ENCODE data around the gene DAPK1. TPM values are rescaled to one million over a fixed set of nuclear protein-coding genes. Genes with fewer than 3 reads are reported as not detected.
"Not testable (repeated sequence)": the region's sequence is repeated elsewhere in the genome, so short reads cannot be mapped to it uniquely, and the experiment has no call there.

Gene DAPK1
- polyA plus RNA-seq, 12 donors: 16.4 to 38.0 (median 20.0) TPM; not detected in 1

GRCh38 chr9:87497080-87497603 is 525 bp upstream of the DAPK1 start:
- no peak for DNase-seq

DNA sequence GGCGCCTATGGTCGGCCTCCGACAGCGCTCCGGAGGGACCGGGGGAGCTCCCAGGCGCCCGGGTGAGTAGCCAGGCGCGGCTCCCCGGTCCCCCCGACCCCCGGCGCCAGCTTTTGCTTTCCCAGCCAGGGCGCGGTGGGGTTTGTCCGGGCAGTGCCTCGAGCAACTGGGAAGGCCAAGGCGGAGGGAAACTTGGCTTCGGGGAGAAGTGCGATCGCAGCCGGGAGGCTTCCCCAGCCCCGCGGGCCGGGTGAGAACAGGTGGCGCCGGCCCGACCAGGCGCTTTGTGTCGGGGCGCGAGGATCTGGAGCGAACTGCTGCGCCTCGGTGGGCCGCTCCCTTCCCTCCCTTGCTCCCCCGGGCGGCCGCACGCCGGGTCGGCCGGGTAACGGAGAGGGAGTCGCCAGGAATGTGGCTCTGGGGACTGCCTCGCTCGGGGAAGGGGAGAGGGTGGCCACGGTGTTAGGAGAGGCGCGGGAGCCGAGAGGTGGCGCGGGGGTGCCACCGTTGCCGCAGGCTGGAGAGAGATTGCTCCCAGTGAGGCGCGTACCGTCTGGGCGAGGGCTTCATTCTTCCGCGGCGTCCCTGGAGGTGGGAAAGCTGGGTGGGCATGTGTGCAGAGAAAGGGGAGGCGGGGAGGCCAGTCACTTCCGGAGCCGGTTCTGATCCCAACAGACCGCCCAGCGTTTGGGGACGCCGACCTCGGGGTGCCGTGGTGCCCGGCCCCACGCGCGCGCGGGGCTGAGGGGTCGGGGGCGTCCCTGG is 561 bp downstream of the DAPK1 start:
- DNase-seq: peak; percentile 57

DNA sequence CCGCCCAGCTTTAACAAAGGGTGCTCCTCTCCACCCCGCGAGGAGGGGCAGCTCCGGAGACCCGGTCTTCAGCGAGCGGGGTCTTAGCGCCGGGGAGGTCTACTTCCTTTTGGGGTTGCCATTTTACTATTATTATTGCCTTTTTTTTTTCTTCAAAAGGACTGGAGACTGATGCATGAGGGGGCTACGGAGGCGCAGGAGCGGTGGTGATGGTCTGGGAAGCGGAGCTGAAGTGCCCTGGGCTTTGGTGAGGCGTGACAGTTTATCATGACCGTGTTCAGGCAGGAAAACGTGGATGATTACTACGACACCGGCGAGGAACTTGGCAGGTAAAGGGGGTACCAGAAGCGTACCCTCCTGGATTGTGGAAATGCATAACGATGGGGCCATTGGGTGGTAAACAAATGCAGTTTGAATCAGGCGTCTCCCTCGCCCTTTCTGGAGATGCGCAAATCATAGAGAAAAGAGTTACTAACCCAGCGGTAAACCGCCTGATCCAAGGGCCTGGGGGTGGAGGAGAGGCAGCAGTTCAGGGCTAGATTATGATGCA is 1.2 kb downstream of the DAPK1 start:
- no peak for DNase-seq

GRCh38 chr9:87499424-87500017 is 1.9 kb downstream of the DAPK1 start:
- no peak for DNase-seq

DNA sequence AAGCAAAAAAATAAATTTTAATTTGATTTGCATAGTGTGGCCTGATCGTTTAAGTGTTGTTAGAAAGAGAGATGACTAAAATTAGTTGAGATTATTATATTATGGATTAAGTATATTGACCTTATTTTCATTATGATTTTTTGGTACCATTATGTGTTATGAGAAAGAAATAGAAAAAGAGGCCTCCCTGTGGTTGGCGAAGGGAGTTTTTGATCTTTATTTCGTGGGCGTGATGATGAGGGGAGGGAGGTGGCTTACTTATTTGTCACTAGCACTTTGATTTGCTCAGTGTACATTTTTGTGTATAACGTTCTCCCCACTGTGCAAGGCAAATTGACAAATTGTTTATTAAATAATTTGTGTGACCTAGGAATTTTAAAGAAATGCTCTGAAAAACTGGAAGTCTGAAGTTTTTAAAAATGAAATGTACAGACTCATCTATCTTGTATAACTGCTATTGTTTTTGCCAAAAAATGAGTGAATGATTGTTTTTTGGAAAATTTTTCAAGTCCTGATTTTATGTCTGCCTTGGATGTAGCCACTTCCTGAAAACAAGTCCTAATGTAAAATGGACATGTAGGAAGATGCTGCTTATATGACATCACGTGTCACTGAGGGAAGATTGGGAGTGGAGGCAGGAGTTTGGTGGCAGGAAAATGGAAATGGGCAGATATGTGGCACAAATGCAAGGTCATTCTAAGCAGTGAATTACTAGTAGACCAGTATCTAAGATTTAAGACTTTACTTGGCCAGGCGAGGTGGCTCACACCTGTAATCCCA is 3.0 kb downstream of the DAPK1 start:
- DNase-seq: no peak

DNA sequence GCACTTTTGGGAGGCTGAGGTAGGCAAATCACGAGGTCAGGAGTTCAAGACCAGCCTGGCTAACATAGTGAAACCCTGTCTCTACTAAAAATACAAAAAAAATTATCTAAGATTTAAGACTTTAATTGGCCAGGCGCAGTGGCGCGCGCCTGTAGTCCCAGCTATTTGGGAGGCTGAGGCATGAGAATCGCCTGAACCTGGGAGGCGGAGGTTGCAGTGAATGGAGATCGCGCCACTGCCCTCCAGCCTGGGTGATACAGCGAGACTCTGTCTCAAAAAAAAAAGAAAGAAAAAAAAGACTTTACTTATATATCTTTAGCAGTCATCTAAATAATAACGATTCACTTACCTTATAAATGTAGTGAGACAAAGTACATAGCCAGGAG is 3.6 kb downstream of the DAPK1 start:
- not testable (repeated sequence) for DNase-seq

GRCh38 chr9:87501806-87502205 is 4.1 kb downstream of the DAPK1 start:
- no peak for DNase-seq

DNA sequence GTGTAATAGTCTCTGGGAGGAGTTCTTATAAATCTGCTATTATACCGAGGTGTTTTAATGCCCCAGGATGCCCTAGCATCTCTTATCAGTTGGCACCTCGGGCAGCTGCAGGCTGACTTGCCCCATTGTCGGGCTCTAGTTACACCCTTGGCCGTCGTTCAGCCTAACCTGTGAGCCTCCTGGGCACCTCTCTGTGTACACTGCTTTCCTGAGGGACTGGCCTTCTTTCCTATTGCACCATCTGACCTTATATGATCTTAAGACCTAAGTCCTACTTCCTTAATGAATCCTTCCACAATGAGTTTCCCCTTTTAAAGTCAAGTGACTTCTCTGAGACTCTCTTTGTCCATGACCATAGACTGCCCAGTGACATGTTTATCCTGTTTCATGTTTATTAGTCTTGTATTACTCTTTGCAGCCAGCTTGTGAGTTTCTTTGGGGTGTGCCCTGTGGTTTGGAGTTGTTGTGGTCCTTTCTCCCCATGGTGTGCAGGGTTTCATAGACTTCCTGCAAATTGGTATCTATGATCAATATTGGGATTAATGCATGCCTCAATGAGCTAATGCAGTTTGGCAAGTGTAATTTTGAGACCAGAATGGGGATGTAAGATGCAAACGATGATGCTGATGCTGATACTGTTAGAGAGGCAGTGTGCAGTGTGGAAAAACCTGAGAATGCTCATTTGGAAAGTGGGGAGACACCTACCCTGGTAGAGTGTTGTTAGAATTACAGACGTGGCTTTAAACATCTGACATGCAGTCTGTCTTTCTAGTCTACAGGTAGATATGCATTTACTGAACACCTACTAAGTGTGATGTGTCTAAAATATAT is 4.9 kb downstream of the DAPK1 start:
- DNase-seq: no peak

DNA sequence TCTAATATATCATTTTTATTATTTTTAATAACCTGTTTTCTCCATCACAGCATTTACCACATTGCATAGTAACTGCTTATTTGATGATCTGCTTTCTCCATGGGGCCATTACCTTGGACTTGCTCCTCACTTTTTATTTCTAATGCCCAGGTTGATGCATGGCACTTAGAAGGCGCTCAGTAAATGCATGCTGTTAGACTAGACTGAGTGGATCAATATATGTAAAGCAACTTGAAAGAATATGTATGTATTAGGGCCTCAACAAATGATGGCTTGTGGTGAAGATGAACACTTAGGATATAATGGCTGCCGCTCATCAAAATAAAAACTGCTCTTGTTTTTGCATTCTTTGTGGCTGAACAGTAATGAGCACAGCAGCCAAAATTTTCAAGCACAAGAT is 5.8 kb downstream of the DAPK1 start:
- no peak for DNase-seq

DNA sequence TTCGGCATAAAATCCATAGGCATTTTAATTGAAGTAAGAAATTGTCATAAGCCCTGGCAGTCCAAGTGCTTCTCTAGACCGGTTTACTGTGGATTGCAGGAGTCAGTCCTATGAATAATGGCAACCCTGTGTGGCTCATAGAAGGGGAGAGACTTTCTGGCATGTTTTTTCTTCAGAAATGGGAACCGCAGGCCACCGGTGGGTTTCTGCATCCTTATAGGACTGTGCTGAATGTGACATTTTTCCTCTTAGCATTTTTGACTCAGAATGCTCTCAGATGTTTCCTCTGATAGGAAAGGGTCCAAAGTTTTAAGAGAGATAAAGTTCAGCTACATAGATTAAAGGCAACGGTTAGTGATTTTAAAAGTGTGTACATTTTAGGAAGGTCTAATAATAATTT is 6.3 kb downstream of the DAPK1 start:
- DNase-seq: no peak

GRCh38 chr9:87504938-87505337 is 7.3 kb downstream of the DAPK1 start:
- no peak for DNase-seq

DNA sequence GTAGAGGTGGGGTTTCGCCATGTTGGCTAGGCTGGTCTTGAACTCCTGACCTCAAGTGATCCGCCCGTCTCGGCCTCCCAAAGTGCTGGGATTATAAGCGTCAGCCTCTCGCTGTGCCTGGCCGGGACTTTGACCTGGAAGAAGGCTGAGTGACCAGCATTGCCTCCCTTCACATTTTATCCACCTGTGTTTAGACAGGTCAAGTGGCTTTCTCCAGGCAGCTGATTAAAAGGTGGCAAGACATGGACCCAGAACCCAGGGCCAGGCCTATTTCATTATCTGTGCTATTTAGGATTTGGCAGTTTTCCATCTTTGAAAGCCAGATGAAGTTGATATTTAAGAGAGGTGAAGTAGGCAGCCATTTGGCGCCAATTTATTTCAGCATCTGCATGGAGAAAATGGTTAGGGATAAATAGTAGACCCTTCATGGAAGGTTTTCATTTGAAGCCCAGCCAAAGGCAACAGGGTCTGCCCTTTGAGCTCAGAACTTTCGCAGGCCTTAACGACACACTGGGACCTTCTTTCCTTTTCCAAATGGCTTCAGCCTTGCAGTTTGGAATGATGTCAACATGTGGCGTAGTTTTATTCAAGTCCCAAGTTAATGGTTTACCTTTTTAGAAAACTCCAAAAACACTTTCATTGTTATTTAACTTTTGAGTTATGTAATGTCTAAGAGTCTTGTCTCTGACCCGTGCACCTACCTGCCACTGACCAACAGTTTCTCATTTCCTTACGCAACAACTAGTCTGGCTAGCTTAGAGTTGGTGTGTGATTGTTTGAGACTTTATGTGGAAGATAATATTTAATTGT is 8.4 kb downstream of the DAPK1 start:
- DNase-seq: no peak

- no peak for DNase-seq
Observed at GRCh38 chr9:87507576-87507975, 9.9 kb downstream of the DAPK1 start.

- no peak for DNase-seq
Observed at GRCh38 chr9:87510252-87510683, 12.6 kb downstream of the DAPK1 start.

- no peak for DNase-seq
Observed at GRCh38 chr9:87512311-87512710, 14.6 kb downstream of the DAPK1 start.

DNA sequence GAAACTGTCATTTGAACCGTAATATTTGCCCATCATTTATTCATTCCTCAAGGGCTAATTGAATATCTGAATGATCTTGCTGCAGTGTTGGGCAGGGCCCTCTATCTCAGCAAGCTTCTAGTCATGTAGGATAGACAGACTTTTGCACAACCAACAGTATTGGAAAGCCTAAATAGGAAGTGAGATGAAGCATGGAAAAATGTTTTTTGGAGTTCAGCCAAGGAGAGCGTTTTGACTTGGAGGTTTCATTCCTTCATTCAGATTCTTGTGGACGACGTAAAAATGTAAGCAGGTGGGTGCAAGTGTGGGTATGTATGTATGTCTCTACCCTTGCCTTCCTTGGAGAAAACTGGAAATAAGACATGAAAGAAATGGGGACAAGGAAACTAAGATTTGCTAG is 15.5 kb downstream of the DAPK1 start:
- DNase-seq: no peak

DNA sequence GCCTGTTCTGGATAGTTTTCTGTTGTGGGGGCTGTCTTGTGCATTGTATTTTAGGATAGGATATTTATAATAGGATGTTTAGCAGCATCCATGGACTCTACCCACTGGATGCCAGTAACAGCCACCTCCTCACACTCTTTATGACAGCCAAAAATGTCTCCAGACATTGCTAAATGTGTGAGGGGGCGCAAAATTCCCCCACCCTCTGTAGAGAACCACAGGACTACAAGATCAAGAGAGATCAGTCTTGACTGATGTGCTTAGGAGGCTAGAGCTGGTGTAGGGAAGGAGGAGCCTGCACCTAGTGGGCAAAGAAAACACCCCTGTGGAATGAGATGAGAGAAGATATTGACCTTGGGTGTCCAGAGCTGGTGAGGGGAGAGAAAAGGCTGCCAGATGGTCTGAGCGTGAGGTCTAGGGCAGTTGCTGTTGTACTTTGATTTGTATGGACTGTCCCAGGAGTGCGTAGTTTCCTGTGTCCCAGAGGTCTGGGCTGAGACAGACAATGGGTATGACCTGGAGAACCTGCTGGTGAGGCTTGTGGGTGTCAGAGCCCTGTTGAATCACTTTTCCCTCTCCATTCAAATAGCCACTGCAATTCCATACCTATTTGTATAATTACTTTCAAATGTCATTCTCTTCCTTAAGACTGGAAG is 16.3 kb downstream of the DAPK1 start:
- DNase-seq: no peak

DNA sequence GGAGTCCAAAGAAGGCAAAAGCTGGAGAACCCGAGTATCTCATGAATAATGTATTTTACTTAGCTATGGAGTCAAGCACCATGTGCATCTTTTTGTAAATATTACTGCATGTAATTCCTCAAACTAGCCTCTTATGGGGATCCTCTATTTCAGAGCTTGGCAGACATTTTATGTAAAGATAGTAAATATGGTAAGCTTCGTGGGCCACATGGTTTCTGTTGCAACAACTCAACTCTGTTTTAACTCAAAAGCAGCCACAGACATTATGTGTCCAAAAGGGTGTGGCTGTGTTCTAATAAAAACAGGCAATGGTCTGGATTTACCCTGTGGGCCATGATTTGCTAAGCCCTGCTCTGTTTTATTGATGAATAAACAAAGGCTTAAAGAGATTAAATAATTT is 17.3 kb downstream of the DAPK1 start:
- no peak for DNase-seq

DNA sequence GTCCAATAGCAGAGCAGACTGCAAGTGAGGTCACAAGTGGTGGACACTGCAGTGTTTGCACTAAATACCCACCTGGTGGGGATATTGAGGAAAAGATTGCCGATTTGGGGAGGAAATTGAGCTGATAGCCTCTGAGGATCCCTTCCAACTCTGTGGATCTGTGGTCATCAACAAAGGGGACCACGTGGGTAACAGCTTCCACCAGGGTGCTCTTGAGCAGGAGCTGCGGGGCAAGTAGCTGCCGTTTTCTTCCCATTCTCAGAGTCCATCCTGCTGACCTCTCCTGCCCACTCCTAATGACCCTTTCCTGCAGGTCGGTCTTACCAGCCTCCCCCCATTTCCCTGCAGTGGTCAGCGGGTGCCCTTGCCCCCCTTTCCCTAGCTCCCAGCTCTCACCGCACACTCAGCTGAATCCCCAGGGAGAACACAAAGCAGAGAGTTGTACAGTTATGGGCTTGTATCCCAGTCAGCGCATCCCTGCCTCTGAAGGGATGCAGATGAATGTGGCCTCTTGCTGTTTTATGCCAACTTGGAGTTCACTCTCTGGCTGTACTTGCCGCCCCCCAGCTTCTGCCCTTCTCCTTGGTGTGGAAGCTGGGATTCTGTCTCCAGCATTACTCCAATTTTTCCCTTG is 18.0 kb downstream of the DAPK1 start:
- DNase-seq: no peak

Data from muscle of arm (tissue), 12 donors.